HCEC 1CT (cell line): ENCODE data around the gene GLB1L.
"Not testable (repeated sequence)": the region's sequence is repeated elsewhere in the genome, so short reads cannot be mapped to it uniquely, and the experiment has no call there.

Experiments used
- DNase-seq: peaks from one replicate; pipeline ENCODE4 v3.0.0-alpha.2; 2017

The GLB1L gene

GRCh38 chr2:219204425-219205164, 40.6 kb downstream of the GLB1L start:
- DNase-seq, result no peak

- DNase-seq, result not testable (repeated sequence)
These were observed 43.9 kb downstream of the GLB1L start for GRCh38 chr2:219201331-219201730.

- DNase-seq, result not testable (repeated sequence)
These were observed 44.5 kb downstream of the GLB1L start for GRCh38 chr2:219200502-219201326.

GRCh38 chr2:219199470-219200211, 45.6 kb downstream of the GLB1L start:
- DNase-seq, result no peak

- DNase-seq, result no peak
These were observed 46.3 kb downstream of the GLB1L start for GRCh38 chr2:219198974-219199373.

- DNase-seq, result no peak
These were observed 47.9 kb downstream of the GLB1L start for GRCh38 chr2:219197388-219197787.

GRCh38 chr2:219186754-219187456, 58.3 kb downstream of the GLB1L start:
- no peak for DNase-seq
